Esophagus muscularis mucosa (tissue), 4 donors: ENCODE measurements around the gene GTF2I. TPM values are rescaled to one million over a fixed set of nuclear protein-coding genes. Genes with fewer than 3 reads are reported as not detected.

Source experiments
- DNase-seq: peaks from one replicate; pipeline ENCODE4 v3.0.0-alpha.2; 2017; ENCODE audit errors: extremely low spot score
- H3K27ac ChIP-seq, 4 donors: fragments of 200-600 bp; sonication (generic); replicated peaks in 1 of 4; 1 replicate in 3 of 4; 2 replicates in 1 of 4; pipeline ENCODE4 v1.5.1; 2016 to 2019; ENCODE audit warnings: mild to moderate bottlenecking in 1 of 4
- H3K27me3 ChIP-seq, 4 donors: fragments of 200-600 bp; sonication (generic); one replicate each; pipeline versions ENCODE4 v1.5.1 to v1.6.0; 2016 to 2019
- H3K36me3 ChIP-seq, 4 donors: fragments of 200-600 bp; sonication (generic); one replicate each; pipeline ENCODE4 v1.5.1; 2016 to 2019
- H3K4me1 ChIP-seq, 4 donors: fragments of 200-600 bp; sonication (generic); one replicate each; pipeline ENCODE4 v1.5.1; 2016 to 2019
- H3K4me3 ChIP-seq, 4 donors: fragments of 200-600 bp; sonication (generic); 1 replicate in 2 of 4; 2 replicates in 2 of 4; pipeline ENCODE4 v1.5.1; 2016 to 2019; ENCODE audit warnings: mild to moderate bottlenecking in 4 of 4, moderate library complexity in 1 of 4
- H3K9me3 ChIP-seq, 4 donors: fragments of 200-600 bp; sonication (generic); 1 replicate in 3 of 4; 2 replicates in 1 of 4; pipeline ENCODE4 v1.5.1; 2016 to 2019
- EP300 ChIP-seq: sonication (generic); formaldehyde crosslinking; IDR thresholded peaks from one replicate; pipeline ENCODE4 v1.6.1; 2017; ENCODE audit warnings: antibody characterized with exemption
- POLR2A ChIP-seq: fragments of 450-650 bp; IDR thresholded peaks from one replicate; pipeline ENCODE4 v1.6.1; 2017; ENCODE audit warnings: antibody characterized with exemption, moderate library complexity, mild to moderate bottlenecking, low read depth
- POLR2AphosphoS5 ChIP-seq, 2 donors: sonication (generic); formaldehyde crosslinking; IDR thresholded peaks; one replicate each; pipeline ENCODE4 v1.6.1; 2017; ENCODE audit warnings: antibody characterized with exemption in 2 of 2
- WGBS: methylation state at CpG from one replicate; pipeline ENCODE4 v1.1.5; 2018; 5-methylcytosine and 5-hydroxymethylcytosine counted together
- intact Hi-C: fragments of 100-400 bp; cut with DNase I; formaldehyde crosslinking; loops from one replicate; pipeline ENCODE4 v1.15.1; 2023
- total RNA-seq, 4 donors: library from RNA; depleted of rRNA; stranded (reverse); fragments of >200 nt; gene quantifications; one replicate each; pipeline versions ENCODE4 v1.1.0 to v1.2.1, GENCODE V29; 2016
- TF ChIP-seq, protein P1 (sequence below), 3 experiments: fragments of 200-600 bp in 2 of 3; fragments of 450-650 bp in 1 of 3; sonication (generic) in 2 of 3; IDR thresholded peaks; one replicate each; pipeline ENCODE4 v1.5.1; 2017 to 2019; ENCODE audit warnings: antibody characterized with exemption in 3 of 3, mild to moderate bottlenecking in 2 of 3, moderate library complexity in 1 of 3

The GTF2I gene
- 100 to 1,000 TPM; 101 to 169 (median 136) TPM for total RNA-seq

DNA sequence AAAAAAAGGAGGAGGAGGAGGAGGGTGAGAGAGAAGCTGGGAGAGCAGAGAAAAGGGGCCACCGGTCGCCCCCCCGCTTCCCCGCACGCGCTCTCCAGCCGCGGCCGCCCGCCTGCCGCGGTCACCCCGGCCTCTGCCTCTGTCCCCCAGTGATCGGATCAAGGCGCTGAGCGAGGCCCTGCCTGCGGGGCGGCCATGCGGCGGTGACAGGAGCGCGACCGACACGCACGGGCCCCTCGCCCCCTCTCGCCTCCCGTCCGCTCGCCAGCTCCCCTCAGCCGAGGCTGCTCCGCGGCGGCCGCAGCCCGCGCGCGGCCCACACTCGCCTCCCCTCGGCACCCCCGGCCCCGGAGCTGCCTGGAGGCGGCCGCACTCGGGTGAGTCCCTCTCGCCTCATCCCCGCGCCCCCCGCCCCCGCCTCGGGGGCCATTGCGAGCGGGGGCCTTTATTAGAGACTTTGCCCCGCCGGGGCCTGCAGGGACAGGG lies at the start of gene GTF2I:
GTF2I (plus strand) TSS at position 27 of the 486 bp plus-strand sequence. CDS start 31,411 bp downstream, outside the sequence.
- intact Hi-C loops: loop anchor here (5.0 kb wide), 1 partner anchor 45 kb away; no protein-coding TSS in a partner anchor
- TF ChIP-seq, protein P1, sequence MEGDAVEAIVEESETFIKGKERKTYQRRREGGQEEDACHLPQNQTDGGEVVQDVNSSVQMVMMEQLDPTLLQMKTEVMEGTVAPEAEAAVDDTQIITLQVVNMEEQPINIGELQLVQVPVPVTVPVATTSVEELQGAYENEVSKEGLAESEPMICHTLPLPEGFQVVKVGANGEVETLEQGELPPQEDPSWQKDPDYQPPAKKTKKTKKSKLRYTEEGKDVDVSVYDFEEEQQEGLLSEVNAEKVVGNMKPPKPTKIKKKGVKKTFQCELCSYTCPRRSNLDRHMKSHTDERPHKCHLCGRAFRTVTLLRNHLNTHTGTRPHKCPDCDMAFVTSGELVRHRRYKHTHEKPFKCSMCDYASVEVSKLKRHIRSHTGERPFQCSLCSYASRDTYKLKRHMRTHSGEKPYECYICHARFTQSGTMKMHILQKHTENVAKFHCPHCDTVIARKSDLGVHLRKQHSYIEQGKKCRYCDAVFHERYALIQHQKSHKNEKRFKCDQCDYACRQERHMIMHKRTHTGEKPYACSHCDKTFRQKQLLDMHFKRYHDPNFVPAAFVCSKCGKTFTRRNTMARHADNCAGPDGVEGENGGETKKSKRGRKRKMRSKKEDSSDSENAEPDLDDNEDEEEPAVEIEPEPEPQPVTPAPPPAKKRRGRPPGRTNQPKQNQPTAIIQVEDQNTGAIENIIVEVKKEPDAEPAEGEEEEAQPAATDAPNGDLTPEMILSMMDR (IDR thresholded peaks at IDR 0.05): no peak
- TF ChIP-seq POLR2AphosphoS5 (IDR thresholded peaks at IDR 0.05) (no peak), POLR2A (no peak), EP300 (no peak)
- no peak for DNase-seq
- H3K9me3 ChIP-seq: no peaks in the 10 kb centered on the region
- peak within 1 kb of the TSS; percentile 91 to 100 (median 100) for H3K4me3 ChIP-seq
- H3K4me1 ChIP-seq: peaks cover 39 to 61% (median 56%) of the 10 kb centered on the region in 4 donors
- H3K27me3 ChIP-seq: no peaks in the 10 kb centered on the region
- WGBS: 0% methylated on average over 16 of the region's 56 CpGs
- peak within 1 kb of the TSS; percentile 98 to 100 (median 100) for H3K27ac ChIP-seq
- H3K36me3 ChIP-seq: no peaks in the 10 kb centered on the region

DNA sequence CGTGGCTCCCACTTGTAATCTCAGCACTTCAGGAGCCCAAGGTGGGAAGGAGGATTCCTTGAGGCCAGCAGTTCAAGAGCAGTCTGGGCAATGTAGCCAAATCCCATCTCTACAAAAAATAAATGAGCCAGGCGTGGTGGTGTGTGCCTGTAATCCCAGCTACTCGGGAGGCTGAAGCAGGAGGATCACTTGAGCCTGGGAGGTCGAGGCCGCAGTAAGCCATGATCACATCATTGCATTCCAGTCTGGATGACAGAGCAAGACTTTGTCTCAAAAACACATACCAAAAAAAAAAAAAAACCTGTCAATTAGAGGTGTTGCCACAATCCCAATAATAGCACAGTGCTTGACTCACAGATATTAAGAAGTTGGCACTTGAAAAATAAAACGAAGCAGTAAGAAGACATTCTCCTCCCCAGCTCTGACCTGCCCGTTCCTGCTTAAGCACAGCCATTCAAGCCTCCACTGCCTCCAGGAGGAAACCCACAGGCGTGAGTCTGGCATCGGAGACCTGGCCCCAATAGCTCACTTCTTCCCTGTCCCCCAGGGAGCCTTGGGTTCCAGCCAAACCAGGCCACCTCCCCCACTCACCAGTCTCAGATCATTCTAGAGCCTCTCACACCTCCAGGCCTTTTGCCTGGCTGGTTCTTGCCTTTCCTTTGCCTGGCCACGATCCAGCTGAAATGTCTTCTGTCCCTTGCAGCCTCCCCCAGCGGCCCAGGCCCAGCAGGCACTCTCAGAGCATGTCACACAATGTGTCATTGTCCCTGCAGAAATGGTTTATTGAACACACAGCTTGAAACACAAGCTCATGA lies 45.3 kb upstream of the GTF2I start:
- H3K27me3 ChIP-seq: no peaks in the 10 kb centered on the region
- H3K4me1 ChIP-seq: peaks cover 6 to 37% (median 23%) of the 10 kb centered on the region in 4 donors
- 55% methylated on average over 10 of the region's 11 CpGs for WGBS
- intact Hi-C loops: loop anchor here (5.0 to 10.0 kb wide), 2 partner anchors 45 to 93 kb away; partner anchors contain the start of gene GTF2I
- no peak overlapping the region for H3K4me3 ChIP-seq
- H3K36me3 ChIP-seq: no peaks in the 10 kb centered on the region
- TF ChIP-seq EP300 (no peak), POLR2AphosphoS5 (IDR thresholded peaks at IDR 0.05) (peak in 1 of 2 donors; percentile 53), POLR2A (no peak)
- TF ChIP-seq, protein P1 (IDR thresholded peaks at IDR 0.05): no peak
- no peak for DNase-seq
- H3K27ac ChIP-seq: peak overlapping the region; percentile 80 to 84 (median 81)
- no peaks in the 10 kb centered on the region for H3K9me3 ChIP-seq

DNA sequence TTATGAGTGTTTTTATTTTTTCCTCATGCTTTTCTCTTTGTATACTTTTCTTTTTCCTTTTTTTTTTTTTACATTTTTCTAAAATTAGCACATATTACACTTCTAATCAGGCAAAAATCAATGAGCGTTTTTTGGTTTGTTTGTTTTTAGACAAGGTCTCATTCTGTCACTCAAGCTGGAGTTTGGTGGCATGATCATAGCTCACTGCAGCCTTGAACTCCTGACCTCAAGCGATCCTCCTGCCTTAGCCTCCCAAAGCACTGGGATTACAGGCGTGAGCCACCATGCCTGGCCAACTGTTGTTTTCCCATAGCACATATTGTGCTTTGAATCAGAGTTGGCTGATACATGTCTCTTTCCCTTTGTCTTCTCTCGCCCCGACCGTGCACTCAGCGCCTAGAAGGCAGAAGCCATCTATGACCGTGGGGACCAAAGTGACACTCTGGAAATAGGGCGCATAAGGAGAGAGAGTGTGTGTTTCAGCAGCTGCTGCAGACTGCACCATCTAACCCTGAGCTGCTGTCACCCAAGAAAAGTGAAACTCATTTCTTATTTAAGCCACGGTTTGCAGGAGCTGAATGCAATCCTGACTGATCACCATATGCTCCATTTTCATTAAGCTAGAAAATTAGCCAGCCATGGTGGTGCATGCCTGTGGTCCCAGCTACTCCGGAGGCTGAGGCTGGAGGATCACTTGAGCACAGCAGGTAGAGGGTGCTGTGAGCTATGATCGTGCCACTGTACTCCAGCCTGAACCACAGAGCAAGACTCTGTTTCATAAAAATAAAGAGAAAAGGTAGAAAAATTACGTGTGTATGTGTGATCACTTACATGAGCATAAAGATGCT lies 41.4 kb upstream of the GTF2I start:
- intact Hi-C loops: loop anchor here (10.0 kb wide), 1 partner anchor 89 kb away; no protein-coding TSS in a partner anchor
- no peak for DNase-seq
- Histone ChIP-seq H3K36me3 (no peaks in the 10 kb centered on the region), H3K4me3 (no peak overlapping the region), H3K27me3 (no peaks in the 10 kb centered on the region), H3K27ac (no peak overlapping the region), H3K9me3 (no peaks in the 10 kb centered on the region), H3K4me1 (peaks cover 6 to 21% (median 15%) of the 10 kb centered on the region in 4 donors)
- 88% methylated on average over 13 of the region's 13 CpGs for WGBS
- TF ChIP-seq POLR2A: no peak
- TF ChIP-seq, protein P1 (IDR thresholded peaks at IDR 0.05): no peak
- no peak for TF ChIP-seq EP300
- TF ChIP-seq POLR2AphosphoS5 (IDR thresholded peaks at IDR 0.05): no peak

DNA sequence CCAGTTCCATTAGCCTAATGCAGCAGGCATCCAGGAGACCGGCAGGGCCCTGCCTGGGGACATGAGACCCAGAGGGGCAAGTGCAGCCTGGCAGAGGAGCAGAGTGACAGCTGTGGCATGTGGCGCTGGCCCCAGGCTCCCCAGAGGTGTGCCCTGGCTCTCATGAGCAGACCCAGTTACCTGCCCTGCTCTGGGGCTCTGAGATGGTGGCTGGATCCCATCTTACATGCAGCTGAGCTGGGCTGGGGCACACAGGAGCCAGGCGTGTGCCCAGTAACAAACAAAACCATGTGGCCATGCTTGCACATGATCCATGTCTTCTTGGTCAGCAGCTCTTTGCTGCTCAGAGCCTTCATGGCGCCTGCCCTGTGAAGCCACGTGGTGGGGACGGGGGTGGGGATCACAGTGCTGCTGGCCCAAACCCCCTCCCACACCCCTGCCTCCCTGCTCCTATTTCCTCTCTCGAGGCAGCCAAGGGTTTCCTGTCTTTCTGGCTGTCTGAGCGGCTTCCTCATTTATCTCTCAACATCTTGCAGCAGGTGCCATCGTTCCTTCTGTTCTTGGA lies 40.3 kb upstream of the GTF2I start:
- Histone ChIP-seq H3K4me3 (no peak overlapping the region), H3K9me3 (no peaks in the 10 kb centered on the region), H3K4me1 (peaks cover 6 to 14% (median 10%) of the 10 kb centered on the region in 4 donors), H3K36me3 (no peaks in the 10 kb centered on the region), H3K27me3 (no peaks in the 10 kb centered on the region), H3K27ac (no peak overlapping the region)
- TF ChIP-seq POLR2AphosphoS5 (IDR thresholded peaks at IDR 0.05) (no peak), POLR2A (no peak), EP300 (no peak)
- TF ChIP-seq, protein P1 (IDR thresholded peaks at IDR 0.05): no peak
- 68% methylated on average over 6 of the region's 9 CpGs for WGBS
- intact Hi-C loops: loop anchor here (10.0 kb wide), 1 partner anchor 88 kb away; no protein-coding TSS in a partner anchor
- DNase-seq: no peak
